GM19463 (cell line): Measurements from ENCODE around the gene OR1D5.
"Not testable (repeated sequence)": the region's sequence is repeated elsewhere in the genome, so short reads cannot be mapped to it uniquely, and the experiment has no call there.

Source experiments
- ATAC-seq: cut with Tn5 transposase; IDR thresholded peaks from one replicate; pipeline ENCODE4 v1.9.1; 2021; ENCODE audit warnings: mild to moderate bottlenecking, moderate library complexity; ENCODE audit not compliant: unreplicated experiment

Gene OR1D5

DNA sequence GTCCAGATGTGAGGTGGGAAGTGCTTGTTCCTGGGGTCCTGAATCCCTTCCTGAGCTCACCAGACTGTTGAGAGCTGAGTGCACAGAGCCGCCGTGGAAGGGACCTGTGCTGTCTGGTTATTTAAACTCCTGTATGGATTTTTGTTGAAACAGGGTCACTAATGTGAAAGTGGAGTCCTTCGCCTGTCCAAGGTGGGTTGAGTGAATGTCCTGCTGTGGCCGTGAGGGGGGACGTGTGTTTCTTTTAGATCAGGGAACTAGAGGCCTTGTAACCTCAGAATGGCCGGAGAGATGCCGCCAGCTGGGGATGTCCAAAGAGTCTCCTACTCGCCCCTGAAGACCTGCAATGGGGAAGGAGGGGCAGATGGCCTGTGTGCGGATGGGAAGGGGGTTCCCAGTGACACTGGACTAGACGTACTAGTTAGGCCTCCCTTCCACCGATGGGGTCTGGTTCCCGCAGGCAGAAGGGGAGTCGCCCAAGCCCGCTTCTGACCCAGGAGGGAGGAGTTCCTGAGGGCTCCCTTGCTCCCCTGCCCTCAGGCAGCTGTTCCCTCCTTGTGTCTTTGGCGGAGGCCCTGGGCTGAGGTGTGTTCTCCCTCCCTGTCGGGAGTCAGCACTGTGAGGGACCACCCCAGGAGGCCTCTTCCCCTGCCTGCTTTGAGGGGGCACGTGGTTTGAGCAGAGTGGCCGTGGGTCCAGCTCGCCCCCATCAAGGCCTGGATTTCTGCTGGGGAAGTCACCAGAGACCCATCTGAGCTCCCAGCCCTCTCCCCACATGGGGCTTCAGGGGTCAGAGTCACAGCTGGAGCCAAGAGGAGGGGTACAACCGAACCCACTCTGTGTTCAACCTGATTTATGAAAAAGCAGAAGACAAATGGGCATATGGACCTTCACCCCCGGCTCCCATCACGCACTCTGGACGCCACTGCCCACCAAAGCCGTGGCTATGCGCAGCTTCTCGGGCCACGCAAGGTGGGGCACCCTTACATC lies 30.9 kb downstream of the OR1D5 start:
- no peak for ATAC-seq

DNA sequence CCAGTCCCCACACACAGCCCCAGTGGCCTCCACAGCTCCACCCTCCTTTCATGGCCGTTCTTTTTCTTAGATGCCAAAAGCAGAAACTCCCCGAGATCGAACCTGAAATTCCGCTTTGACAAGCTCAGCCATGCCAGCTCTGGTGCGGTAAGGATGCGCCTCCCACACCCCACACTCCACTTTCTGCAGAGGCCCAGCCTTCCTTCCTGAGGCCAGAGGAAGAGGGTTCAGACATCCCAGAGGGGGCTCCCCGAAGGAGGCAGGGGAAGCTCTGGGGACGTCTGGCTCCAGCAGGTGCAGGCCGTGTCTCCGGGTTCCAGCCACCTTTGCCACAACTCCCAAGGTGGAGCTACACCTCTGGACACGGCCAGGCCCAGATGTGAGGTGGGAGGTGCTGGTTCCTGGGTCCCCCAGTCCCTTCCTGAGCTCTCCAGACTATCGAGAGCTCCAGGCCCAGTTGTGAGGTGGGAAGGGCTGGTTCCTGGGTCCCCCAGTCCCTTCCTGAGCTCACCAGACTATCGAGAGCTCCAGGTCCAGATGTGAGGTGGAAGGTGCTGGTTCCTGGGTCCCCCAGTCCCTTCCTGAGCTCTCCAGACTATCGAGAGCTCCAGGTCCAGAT lies 32.4 kb downstream of the OR1D5 start:
- not testable (repeated sequence) for ATAC-seq

DNA sequence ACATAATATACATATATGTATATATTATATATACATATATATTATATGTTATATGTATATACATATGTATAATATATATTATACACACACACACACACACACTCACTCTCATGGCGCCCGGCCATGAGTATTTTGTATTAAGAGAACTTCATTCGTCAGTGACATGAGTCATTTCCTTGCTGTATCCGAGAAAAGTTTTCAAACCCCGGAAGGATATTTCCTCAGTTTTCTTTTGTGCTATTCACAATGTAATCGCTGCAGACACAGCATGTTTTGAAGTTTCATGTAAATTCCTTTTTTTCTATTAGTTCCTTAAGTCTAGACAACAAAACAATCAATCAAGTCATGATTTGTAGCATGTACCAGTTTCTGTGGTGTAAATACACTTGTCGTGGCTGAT lies 33.3 kb downstream of the OR1D5 start:
- ATAC-seq, result no peak

DNA sequence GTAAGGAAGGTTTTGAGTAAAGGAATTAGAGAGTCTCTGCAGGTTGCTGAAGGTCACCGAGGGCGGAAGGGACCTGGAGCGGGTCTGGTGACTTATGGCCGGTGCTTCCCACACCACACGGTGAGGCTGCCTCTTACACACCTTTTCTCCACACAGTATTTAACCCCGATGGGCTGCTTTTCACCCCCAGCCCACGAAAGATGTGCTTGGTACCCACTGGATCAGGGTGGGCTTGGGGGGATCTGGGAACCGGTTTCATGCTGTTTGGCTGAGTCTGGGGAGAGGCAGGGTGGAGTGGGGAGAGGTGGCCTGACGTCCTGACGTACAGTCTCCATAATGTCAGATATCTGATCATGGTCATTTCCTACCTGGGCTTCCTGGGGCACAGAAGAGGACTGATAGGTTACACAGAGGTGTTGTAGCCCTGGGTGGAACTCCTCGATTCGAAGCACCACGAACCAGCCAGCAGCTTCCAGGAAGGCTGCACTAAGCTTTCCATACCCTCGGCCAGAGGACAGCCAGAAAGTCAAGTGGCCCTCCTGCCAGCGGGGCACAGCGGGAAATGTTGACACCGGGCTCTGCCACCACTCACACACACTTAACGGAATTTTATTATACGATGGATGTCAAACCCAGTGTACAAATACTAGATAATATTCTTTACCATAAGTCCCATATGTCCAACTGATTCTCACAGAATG lies 34.0 kb downstream of the OR1D5 start:
- no peak for ATAC-seq

DNA sequence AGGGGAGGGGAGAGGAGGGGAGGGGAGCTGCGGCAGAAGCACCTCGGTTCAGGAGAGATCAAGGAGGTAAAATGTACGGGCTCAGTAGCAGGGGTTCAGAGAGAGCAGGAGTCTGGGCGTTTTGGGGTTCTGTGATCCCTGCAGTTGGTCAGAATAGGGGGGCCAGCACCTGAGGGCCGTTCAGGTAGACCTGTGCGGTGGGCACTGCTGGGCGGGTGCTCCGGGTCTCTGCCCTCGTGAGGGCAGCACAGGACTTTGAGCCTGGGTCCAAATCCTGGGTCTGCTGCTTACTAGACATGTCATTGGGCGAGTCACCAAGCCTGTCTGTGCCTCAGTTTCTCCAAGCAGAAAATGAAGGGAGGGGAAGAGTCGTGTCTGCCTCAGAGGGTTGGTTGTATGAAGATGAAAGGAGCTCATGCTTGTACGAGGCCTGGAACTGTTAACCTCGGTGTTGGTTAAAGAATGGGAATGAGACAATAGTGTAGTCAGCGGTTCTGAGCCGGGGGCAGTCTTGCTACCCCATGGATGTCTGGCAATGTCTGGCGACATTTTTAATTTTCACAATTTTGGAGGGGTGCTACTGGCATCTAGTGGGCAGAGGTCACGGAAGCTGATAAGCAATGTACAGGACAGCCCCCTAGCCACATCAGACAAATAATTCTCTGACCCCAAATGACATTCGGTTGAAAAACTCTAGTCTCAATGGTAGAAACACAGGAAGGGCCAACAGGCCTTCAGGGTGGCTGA lies 35.4 kb downstream of the OR1D5 start:
- ATAC-seq, result no peak

DNA sequence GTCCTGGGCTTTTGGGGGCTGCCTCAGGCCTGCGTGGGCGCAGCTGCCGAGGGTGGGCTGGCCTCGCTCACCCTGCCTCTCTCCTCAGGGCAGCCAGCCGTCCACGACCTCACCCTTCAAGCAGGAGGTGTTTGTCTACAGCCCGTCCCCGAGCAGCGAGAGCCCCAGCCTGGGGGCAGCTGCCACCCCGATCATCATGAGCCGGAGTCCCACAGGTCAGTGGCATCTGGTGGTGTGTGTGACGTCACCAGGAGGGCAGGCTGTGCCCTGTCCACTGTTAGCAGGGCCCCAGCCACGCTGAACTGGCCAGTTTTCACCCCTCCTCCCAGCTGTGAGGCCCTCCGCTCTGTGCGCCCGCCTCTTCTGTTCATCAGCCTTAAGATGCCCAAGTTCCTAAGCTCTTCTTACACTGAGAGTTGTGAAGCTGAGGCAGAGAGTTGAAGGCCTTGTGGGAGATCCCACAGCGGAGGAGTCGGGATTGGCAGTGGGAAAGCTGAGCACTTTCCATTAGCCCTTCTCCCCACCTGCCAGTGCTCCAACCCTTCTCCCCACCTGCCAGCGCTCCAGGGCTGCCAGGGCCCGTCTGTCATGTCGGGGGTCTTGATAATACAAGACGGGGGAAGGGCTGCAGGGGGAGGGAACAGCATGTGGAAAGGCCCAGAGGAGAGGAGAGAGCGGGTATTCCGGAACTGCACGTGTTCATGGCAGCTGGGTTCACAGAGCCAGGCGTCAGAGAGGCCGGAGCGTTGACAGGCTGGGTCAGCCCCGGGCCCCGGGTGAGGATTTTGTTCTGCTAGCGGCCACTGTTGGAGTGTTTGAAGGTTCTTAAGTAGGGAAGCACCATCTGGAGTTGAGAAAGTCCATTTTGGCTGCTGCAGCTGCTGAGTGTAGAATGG lies 36.3 kb downstream of the OR1D5 start:
- ATAC-seq, result no peak

DNA sequence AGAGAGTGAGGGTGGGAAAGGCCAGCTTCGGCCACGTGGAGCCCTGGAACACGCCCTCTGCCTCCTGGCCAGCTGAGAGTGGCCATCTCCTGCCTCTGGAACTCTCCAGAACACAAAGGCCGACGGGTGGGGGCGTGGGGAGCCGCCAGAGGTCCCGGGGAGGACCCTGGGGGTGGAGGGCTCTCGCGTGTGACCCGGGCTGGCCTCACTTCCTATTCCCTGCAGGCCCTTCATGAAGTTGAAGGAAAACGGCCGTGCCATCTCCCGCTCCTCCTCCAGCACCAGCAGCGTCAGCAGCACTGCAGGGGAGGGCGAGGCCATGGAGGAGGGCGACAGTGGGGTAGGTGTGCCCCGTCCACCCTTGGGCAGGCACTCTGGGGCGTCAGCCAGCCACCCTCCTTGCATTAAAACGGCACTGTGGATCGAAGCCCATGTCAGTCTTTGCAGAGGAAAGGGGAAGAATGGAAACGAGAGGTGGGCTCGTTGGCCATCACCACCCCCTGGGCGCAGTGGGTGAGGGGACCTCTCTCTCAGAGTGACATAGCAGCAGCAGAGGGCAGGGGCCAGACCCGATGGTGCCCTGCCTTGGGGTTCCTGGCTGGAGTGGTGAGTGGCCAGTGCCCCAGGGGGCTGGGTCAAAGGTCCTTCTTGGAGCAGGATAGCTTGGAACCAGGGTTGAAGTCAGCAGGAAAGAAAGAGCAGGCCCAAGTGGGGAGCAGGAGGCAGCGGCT lies 37.1 kb downstream of the OR1D5 start:
- no peak for ATAC-seq

DNA sequence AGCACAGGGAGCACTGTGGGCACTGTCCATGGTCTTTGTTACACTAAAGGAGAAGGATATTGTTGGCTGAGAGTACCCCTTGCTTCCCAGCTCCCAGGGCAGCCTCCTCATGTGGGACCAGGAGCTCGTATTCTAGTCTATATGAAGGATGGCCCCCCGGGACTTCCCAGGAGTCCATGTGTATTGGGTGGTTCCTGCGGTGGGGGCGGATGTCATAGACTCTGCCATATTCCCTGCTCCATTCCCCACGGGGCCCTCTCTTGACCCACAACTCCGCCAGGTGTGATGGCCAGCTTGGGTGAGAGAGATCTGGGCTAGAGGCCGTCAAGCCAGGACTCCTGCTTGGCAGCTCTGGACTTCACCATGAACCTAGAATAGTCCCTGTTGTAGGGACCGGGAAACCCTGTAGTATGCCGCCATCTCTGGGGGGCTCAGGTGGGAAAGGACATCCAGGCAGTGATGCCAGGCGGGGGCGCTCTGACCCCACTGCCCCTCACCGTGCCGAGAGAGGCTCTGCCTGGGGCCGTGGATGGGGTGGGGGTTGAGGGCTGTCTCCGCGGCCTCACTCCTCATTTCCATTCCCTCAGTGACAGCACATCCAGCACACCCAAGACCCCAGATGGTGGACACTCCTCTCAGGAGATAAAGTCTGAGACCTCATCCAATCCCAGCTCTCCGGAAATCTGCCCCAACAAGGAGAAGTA lies 37.8 kb downstream of the OR1D5 start:
- no peak for ATAC-seq

DNA sequence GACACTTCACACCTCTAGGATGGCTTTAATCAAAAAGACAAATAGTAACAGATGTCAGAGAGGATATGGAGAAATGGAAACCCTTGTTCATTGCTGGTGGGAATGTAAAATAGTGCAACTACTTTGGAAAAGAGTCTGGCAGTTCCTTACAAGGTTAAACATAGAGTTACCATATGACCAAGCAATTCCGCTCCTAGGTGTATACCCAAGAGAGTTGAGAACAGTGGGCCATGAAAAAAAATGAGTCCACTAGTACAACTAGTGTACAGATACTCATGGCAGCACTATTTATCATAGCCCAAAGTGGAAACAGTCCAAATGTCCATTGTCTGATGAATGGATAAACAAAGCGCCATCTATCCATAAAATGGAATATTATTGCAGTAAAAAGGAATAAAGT lies 39.1 kb downstream of the OR1D5 start:
- ATAC-seq, result no peak

DNA sequence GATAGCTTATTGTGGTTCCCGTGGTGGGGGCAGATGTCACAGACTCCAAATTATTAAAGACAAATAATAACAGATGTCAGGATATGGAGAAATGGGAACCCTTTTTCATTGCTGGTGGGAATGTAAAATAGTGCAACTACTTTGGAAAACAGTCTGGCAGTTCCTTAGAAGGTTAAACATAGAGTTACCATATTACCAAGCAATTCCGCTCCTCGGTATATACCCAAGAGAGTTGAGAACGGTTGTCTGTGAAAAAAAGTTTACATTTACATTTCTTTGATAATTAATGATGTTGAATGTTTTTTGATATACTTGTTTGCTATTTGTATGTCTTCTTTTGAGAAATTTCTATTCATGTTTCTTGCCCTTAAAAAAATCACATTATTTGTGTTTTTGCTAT lies 41.2 kb downstream of the OR1D5 start:
- ATAC-seq, result no peak

DNA sequence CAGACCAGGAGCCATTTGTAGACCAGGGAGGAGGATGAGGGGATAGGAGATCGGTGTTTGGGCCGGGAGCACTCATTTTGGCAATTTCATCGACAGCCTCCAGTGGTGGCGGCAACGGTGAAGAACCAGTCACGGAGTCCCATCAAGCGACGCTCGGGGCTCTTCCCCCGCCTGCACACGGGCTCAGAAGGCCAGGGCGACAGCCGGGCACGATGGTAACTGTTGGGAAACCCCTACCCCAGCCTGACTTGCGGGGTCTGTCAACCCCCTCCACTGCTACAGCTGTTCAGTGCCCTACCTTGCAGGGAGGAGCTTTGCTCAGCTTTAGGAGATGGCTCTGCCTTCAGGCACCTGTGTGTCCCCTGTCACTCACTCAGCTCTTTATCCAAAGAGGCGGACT lies 43.0 kb downstream of the OR1D5 start:
- no peak for ATAC-seq

DNA sequence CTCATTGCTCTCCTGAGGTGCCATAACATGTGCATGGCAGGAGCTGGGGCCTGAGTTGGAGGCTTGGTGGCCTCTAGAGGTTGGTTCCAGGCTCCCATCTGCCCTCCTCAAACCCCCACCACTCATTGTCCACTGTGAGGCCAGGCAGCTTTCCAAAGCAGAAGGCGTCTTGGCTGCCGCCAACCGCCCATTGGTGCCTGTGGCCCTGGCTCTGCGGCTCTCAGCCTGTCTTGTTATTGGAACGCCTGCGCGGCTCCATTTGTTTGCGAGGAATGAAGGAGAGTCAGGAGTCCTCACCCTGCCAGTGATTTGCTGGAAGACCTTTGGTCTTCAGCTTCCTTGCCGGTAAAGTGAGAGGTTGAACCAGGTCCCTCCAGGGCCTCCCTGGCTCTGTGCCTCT lies 43.6 kb downstream of the OR1D5 start:
- ATAC-seq, result no peak

DNA sequence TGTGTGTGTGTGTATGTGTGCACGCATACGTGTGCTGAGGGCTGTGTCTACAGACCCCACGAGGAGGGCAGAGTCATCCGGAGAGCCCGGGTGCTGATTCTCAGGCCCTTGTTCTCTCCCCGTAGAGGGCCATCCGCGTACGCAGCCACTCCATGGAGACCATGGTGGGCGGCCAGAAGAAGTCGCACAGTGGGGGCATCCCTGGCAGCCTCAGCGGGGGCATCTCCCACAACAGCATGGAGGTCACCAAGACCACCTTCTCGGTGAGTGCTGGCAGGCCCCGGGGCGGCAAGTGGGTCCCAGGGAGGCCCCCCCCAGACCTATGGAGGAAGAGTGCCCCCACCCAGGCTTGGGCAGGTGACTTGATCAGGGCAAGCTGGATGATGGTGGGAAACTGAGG lies 45.5 kb downstream of the OR1D5 start:
- ATAC-seq, result no peak

DNA sequence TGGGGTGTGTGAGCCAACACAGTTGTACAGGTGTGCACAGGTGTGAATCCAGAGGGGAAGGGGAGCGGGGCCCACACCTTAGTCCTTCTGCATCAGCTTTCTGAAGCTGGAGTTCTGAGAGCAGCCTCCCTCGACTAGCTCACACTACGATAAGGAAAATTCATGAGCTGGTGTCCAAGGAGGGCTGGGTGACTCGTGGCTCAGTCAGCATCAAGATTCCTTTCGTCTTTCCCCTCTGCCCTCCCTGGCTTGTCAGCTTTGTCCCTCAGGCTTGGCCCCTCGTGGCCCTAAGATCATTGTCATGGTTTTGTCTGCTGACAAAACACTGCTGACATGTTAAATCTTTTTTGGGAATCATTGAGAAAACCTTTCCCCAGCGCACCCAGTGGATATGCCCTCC lies 47.5 kb downstream of the OR1D5 start:
- no peak for ATAC-seq

DNA sequence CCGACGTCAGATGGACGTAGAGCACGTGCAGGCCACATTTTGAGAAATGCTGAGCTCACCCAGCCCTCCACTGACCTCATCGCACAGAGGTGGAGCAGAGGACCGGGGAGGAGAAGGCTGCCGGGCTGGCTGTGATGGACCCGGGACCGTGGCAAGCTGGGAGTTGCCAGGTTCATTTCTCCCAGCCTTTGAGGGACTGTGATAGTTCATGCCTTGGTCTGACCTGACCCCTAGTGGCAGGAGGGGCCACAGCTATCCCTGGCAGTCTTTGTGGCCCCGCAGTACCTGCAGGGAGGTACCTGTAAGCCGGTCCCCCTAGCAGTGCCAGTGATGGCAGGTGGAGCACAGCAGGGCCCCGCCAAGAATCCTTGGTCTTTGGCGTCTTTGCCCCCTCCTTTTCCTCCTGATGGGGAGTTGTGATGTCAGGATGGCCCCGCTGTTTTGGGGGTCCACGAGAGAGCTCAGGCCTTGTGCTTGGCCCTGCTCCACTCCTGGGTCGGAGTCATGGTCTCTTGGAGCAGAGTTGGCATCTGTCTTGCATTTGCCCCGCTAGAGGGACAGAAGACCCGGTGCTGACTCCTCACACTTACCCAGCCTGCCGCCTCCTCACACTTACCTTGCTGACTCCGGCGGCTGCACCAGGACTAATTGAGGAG lies 50.4 kb downstream of the OR1D5 start:
- no peak for ATAC-seq
